Activated naive CD8-positive, alpha-beta T cell treated with anti-CD3 and anti-CD28 coated beads for 36 hours (primary cell): ENCODE data around the gene DOC2A. TPM values are rescaled to one million over a fixed set of nuclear protein-coding genes. Genes with fewer than 3 reads are reported as not detected.

Source experiments
- DNase-seq: peaks from one replicate; pipeline ENCODE4 v3.0.0; 2021
- H3K27ac Mint-ChIP-seq: one replicate; pipeline ENCODE4 v1.8.0; 2022; ENCODE audit warnings: mild to moderate bottlenecking, moderate library complexity, mixed read lengths
- H3K27me3 Mint-ChIP-seq: one replicate; pipeline ENCODE4 v1.8.0; 2022; ENCODE audit warnings: mild to moderate bottlenecking, mixed read lengths
- H3K36me3 Mint-ChIP-seq: one replicate; pipeline ENCODE4 v1.8.0; 2021; ENCODE audit warnings: mild to moderate bottlenecking, mixed read lengths
- H3K4me1 Mint-ChIP-seq: one replicate; pipeline ENCODE4 v1.8.0; 2021; ENCODE audit warnings: mixed read lengths
- H3K4me3 Mint-ChIP-seq: one replicate; pipeline ENCODE4 v1.8.0; 2022; ENCODE audit warnings: mild to moderate bottlenecking, moderate library complexity, mixed read lengths
- H3K9me3 Mint-ChIP-seq: one replicate; pipeline ENCODE4 v1.8.0; 2022; ENCODE audit warnings: mixed read lengths
- total RNA-seq, 2 experiments: library from RNA; stranded (reverse); gene quantifications; one replicate each; pipeline ENCODE4 v1.2.3, GENCODE V29; 2021

Gene DOC2A
- total RNA-seq, 2 experiments from 2014 or later: 0.89 to 1.4 TPM

GRCh38 chr16:29978081-29978480, 32.7 kb downstream of the DOC2A start:
- H3K27ac Mint-ChIP-seq: no peak overlapping the region
- H3K4me1 Mint-ChIP-seq: peaks cover 29% of the 10 kb centered on the region
- H3K9me3 Mint-ChIP-seq: peaks cover 3% of the 10 kb centered on the region
- H3K36me3 Mint-ChIP-seq: peaks cover 11% of the 10 kb centered on the region
- no peak overlapping the region for H3K4me3 Mint-ChIP-seq
- H3K27me3 Mint-ChIP-seq: no peaks in the 10 kb centered on the region
- DNase-seq: no peak

GRCh38 chr16:29977063-29977825, 33.6 kb downstream of the DOC2A start:
- H3K4me3 Mint-ChIP-seq: no peak overlapping the region
- H3K9me3 Mint-ChIP-seq: peaks cover 7% of the 10 kb centered on the region
- H3K4me1 Mint-ChIP-seq: peaks cover 33% of the 10 kb centered on the region
- no peaks in the 10 kb centered on the region for H3K27me3 Mint-ChIP-seq
- H3K36me3 Mint-ChIP-seq: peaks cover 18% of the 10 kb centered on the region
- no peak for DNase-seq
- H3K27ac Mint-ChIP-seq: no peak overlapping the region

- H3K36me3 Mint-ChIP-seq: peaks cover 26% of the 10 kb centered on the region
Measured at GRCh38 chr16:29975811-29976511, 34.9 kb downstream of the DOC2A start.

GRCh38 chr16:29975134-29975538, 35.7 kb downstream of the DOC2A start:
- peaks cover 33% of the 10 kb centered on the region for H3K4me1 Mint-ChIP-seq
- peaks cover 26% of the 10 kb centered on the region for H3K36me3 Mint-ChIP-seq
- peak overlapping the region; percentile 95 for H3K27ac Mint-ChIP-seq
- DNase-seq: no peak
- H3K27me3 Mint-ChIP-seq: no peaks in the 10 kb centered on the region
- peaks cover 7% of the 10 kb centered on the region for H3K9me3 Mint-ChIP-seq
- H3K4me3 Mint-ChIP-seq: peak overlapping the region; percentile 98

More at GRCh38 chr16:29975811-29976511, 34.9 kb downstream of the DOC2A start:
- no peaks in the 10 kb centered on the region for H3K27me3 Mint-ChIP-seq
- peaks cover 7% of the 10 kb centered on the region for H3K9me3 Mint-ChIP-seq
- peaks cover 33% of the 10 kb centered on the region for H3K4me1 Mint-ChIP-seq
- DNase-seq: no peak
- peak overlapping the region; percentile 34 for H3K27ac Mint-ChIP-seq
- H3K4me3 Mint-ChIP-seq: peak overlapping the region; percentile 98

GRCh38 chr16:29974291-29975133, 36.3 kb downstream of the DOC2A start:
- Mint-ChIP-seq H3K36me3 (peaks cover 29% of the 10 kb centered on the region), H3K4me1 (peaks cover 33% of the 10 kb centered on the region), H3K4me3 (peak overlapping the region; percentile 98), H3K27me3 (no peaks in the 10 kb centered on the region), H3K27ac (peak overlapping the region; percentile 95), H3K9me3 (peaks cover 7% of the 10 kb centered on the region)
- peak; percentile 25 for DNase-seq

- Mint-ChIP-seq H3K27ac (peak within 1 kb of the TSS; percentile 95), H3K36me3 (peaks cover 31% of the 10 kb centered on the region), H3K4me3 (peak within 1 kb of the TSS; percentile 98), H3K9me3 (peaks cover 7% of the 10 kb centered on the region), H3K27me3 (no peaks in the 10 kb centered on the region), H3K4me1 (peaks cover 33% of the 10 kb centered on the region)
- peak; percentile 100 for DNase-seq
Measured at GRCh38 chr16:29973384-29974246, 37.2 kb downstream of the DOC2A start, which contains the start of gene TAOK2. TSS of gene TAOK2 (plus strand) at chr16:29973868. CDS start at chr16:29977773, 3,905 bp downstream.

- H3K4me3 Mint-ChIP-seq: peak overlapping the region; percentile 98
- peaks cover 33% of the 10 kb centered on the region for H3K4me1 Mint-ChIP-seq
- peaks cover 7% of the 10 kb centered on the region for H3K9me3 Mint-ChIP-seq
- peaks cover 33% of the 10 kb centered on the region for H3K36me3 Mint-ChIP-seq
- no peak for DNase-seq
- no peaks in the 10 kb centered on the region for H3K27me3 Mint-ChIP-seq
- peak overlapping the region; percentile 70 for H3K27ac Mint-ChIP-seq
Measured at GRCh38 chr16:29972992-29973383, 37.8 kb downstream of the DOC2A start.

GRCh38 chr16:29972500-29972899, 38.3 kb downstream of the DOC2A start:
- Mint-ChIP-seq H3K9me3 (peaks cover 7% of the 10 kb centered on the region), H3K4me1 (peaks cover 33% of the 10 kb centered on the region), H3K36me3 (peaks cover 33% of the 10 kb centered on the region), H3K27ac (peak overlapping the region; percentile 70), H3K27me3 (no peaks in the 10 kb centered on the region), H3K4me3 (no peak overlapping the region)
- DNase-seq: no peak

GRCh38 chr16:29971304-29971703, 39.5 kb downstream of the DOC2A start:
- Mint-ChIP-seq H3K36me3 (peaks cover 33% of the 10 kb centered on the region), H3K9me3 (peaks cover 7% of the 10 kb centered on the region), H3K4me1 (peaks cover 24% of the 10 kb centered on the region), H3K27ac (no peak overlapping the region), H3K27me3 (no peaks in the 10 kb centered on the region), H3K4me3 (no peak overlapping the region)
- no peak for DNase-seq

GRCh38 chr16:29968205-29968604, 42.6 kb downstream of the DOC2A start:
- no peak for DNase-seq
- H3K4me1 Mint-ChIP-seq: peaks cover 8% of the 10 kb centered on the region
- no peak overlapping the region for H3K27ac Mint-ChIP-seq
- no peak overlapping the region for H3K4me3 Mint-ChIP-seq
- H3K9me3 Mint-ChIP-seq: peaks cover 5% of the 10 kb centered on the region
- peaks cover 24% of the 10 kb centered on the region for H3K36me3 Mint-ChIP-seq
- no peaks in the 10 kb centered on the region for H3K27me3 Mint-ChIP-seq

- Mint-ChIP-seq H3K4me1 (peaks cover 16% of the 10 kb centered on the region), H3K27ac (peak overlapping the region; percentile 79), H3K9me3 (no peaks in the 10 kb centered on the region), H3K4me3 (peak overlapping the region; percentile 83), H3K36me3 (no peaks in the 10 kb centered on the region), H3K27me3 (no peaks in the 10 kb centered on the region)
- no peak for DNase-seq
Measured at GRCh38 chr16:29963021-29963743, 47.6 kb downstream of the DOC2A start.

GRCh38 chr16:29962344-29962994, 48.4 kb downstream of the DOC2A start:
- Mint-ChIP-seq H3K4me1 (peaks cover 16% of the 10 kb centered on the region), H3K9me3 (no peaks in the 10 kb centered on the region), H3K27me3 (no peaks in the 10 kb centered on the region), H3K36me3 (no peaks in the 10 kb centered on the region), H3K27ac (peak overlapping the region; percentile 79), H3K4me3 (peak overlapping the region; percentile 83)
- DNase-seq: no peak
